Measurements from ENCODE around the gene TEAD2. TPM values are rescaled to one million over a fixed set of nuclear protein-coding genes. Genes with fewer than 3 reads are reported as not detected.

Gene TEAD2
- total and polyA plus RNA-seq, 9 of the 15 experiments (the other 6 are each of a cell fraction or from before 2014, with no cell fraction given) = 1.6 to 27.0 (median 13.9) TPM

GRCh38 chr19:49364083-49364737 lies 2.0 kb upstream of the TEAD2 start (continued):
- TF ChIP-seq, protein P1, sequence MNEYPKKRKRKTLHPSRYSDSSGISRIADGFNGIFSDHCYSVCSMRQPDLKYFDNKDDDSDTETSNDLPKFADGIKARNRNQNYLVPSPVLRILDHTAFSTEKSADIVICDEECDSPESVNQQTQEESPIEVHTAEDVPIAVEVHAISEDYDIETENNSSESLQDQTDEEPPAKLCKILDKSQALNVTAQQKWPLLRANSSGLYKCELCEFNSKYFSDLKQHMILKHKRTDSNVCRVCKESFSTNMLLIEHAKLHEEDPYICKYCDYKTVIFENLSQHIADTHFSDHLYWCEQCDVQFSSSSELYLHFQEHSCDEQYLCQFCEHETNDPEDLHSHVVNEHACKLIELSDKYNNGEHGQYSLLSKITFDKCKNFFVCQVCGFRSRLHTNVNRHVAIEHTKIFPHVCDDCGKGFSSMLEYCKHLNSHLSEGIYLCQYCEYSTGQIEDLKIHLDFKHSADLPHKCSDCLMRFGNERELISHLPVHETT (CRISPR knock-in tag; conservative IDR thresholded peaks at IDR 0.05 in 1 of 2, IDR thresholded peaks at IDR 0.05 in 1 of 2) = 0 out of 4 replicates have a peak, but pooled peaks of 1 of the 2 experiments have one; percentile 55
- TF ChIP-seq CBFA2T3 (IDR thresholded peaks at IDR 0.05) (peak; percentile 17; the same call in 1 of the 2 replicates), NFIC (IDR thresholded peaks at IDR 0.05) (0 out of 2 replicates have a peak, but pooled peaks have one; percentile 5), ZNF512 (tag; IDR thresholded peaks at IDR 0.05) (peak; percentile 74), MTA3 (IDR thresholded peaks at IDR 0.05; ENCODE audit: borderline replicate concordance) (0 out of 2 replicates have a peak, but pooled peaks have one; percentile 25), HLTF (IDR thresholded peaks at IDR 0.05) (0 out of 2 replicates have a peak, but pooled peaks have one; percentile 26), MITF (IDR thresholded peaks at IDR 0.05) (no peak), MLLT1 (IDR thresholded peaks at IDR 0.05) (peak in 1 of 2 experiments; percentile 13; a peak in 1 of 4 replicates), PREB (CRISPR knock-in tag; IDR thresholded peaks at IDR 0.05) (no peak)

Measured in K562 (cell line).